A549 (cell line): ENCODE measurements around the gene ST6GALNAC2. TPM values are rescaled to one million over a fixed set of nuclear protein-coding genes. Genes with fewer than 3 reads are reported as not detected.

Experiments
- ATAC-seq, 2 experiments: fragments of 200-7000 bp in 1 of 2; fragments of >200 bp in 1 of 2; cut with Nextera tagmentation in 1 of 2; cut with Tn5 transposase in 1 of 2; 3 replicates each; pipeline versions ENCODE4 v1.8.0 to v1.9.1; 2018 to 2020; ENCODE audit warnings: mild to moderate bottlenecking in 1 of 2, moderate library complexity in 1 of 2
- CTCF ChIA-PET: fragments of 300-600 bp; sonication (Branson Sonifier 250); formaldehyde crosslinking; extraction: SDS; loops from one replicate; lab custom pipeline; 2021; ENCODE audit warnings: antibody characterized with exemption, inconsistent platforms; lab: Yijun Ruan, JAX
- POLR2A ChIA-PET: fragments of 350-600 bp; formaldehyde crosslinking; extraction: SDS; loops from one replicate; lab custom pipeline; 2021; ENCODE audit warnings: antibody characterized with exemption, inconsistent platforms; lab: Yijun Ruan, JAX
- DNase-seq, 2 experiments: peaks; one replicate each; pipeline versions ENCODE4 v3.0.0 to v3.0.0-alpha.2; 2011 to 2016; ENCODE audit warnings: low read depth in 1 of 2, low spot score in 1 of 2
- FAIRE-seq: peaks from 2 replicates; lab custom pipeline; 2011; peaks lifted over from hg19 to GRCh38; lab: Jason Lieb, UNC
- H3K27ac ChIP-seq, 2 experiments: fragments of >200 bp; sonication (Bioruptor Twin); formaldehyde crosslinking; 3 replicates each; pipeline ENCODE4 v1.5.1; 2016 to 2017
- H3K4me1 ChIP-seq: fragments of >200 bp; sonication (Bioruptor Twin); formaldehyde crosslinking; 3 replicates; pipeline ENCODE4 v1.6.1; 2016
- H3K4me2 ChIP-seq: fragments of >200 bp; sonication (Bioruptor Twin); formaldehyde crosslinking; 3 replicates; pipeline ENCODE4 v1.6.1; 2016
- H3K4me3 ChIP-seq: fragments of >200 bp; sonication (Bioruptor Twin); formaldehyde crosslinking; 3 replicates; pipeline ENCODE4 v1.5.1; 2016
- H3K9me3 ChIP-seq: fragments of >200 bp; sonication (Bioruptor Twin); formaldehyde crosslinking; 3 replicates; pipeline ENCODE4 v1.6.1; 2016
- ATOH8 ChIP-seq: fragments of 250-450 bp; sonication (Bioruptor Pico); IDR thresholded peaks from 2 replicates; pipeline ENCODE4 v1.5.0; 2020; ENCODE audit warnings: low read depth, mild to moderate bottlenecking, moderate library complexity
- BCL3 ChIP-seq: fragments of >200 bp; sonication (Bioruptor Twin); formaldehyde crosslinking; IDR thresholded peaks from 3 replicates; pipeline ENCODE4 v1.6.1; 2016
- CBX8 ChIP-seq: fragments of 200-600 bp; sonication (generic); IDR thresholded peaks from 2 replicates; pipeline ENCODE4 v1.6.1; 2016
- E2F6 ChIP-seq: IDR thresholded peaks from 2 replicates; pipeline ENCODE4 v1.6.1; 2012; ENCODE audit warnings: low read depth, borderline replicate concordance
- HOXB13 ChIP-seq: fragments of 250-450 bp; sonication (Bioruptor Pico); IDR thresholded peaks from 2 replicates; pipeline ENCODE4 v1.5.0; 2020; ENCODE audit warnings: low read depth, mild to moderate bottlenecking, moderate library complexity
- HOXB5 ChIP-seq: fragments of 250-450 bp; sonication (Bioruptor Pico); IDR thresholded peaks from 2 replicates; pipeline ENCODE4 v1.5.0; 2020; ENCODE audit warnings: mild to moderate bottlenecking, moderate library complexity
- JUNB ChIP-seq: fragments of >200 bp; sonication (Bioruptor Twin); formaldehyde crosslinking; IDR thresholded peaks from 2 replicates; pipeline ENCODE4 v1.6.1; 2016
- PHF8 ChIP-seq: fragments of 200-600 bp; sonication (generic); IDR thresholded peaks from 2 replicates; pipeline ENCODE4 v1.6.1; 2016; ENCODE audit warnings: low read depth, mild to moderate bottlenecking, antibody characterized with exemption, moderate library complexity, borderline replicate concordance
- POLR2AphosphoS2 ChIP-seq: conservative IDR thresholded peaks from 2 replicates; pipeline ENCODE4 v1.6.1; 2012; ENCODE audit warnings: low read length, improper control_type of control experiment, inconsistent platforms
- RCOR1 ChIP-seq: fragments of 150-350 bp; IDR thresholded peaks from 2 replicates; pipeline ENCODE4 v1.6.1; 2014; ENCODE audit warnings: antibody characterized with exemption, low read length, low read depth
- REST ChIP-seq: fragments of 200-600 bp; sonication (generic); IDR thresholded peaks from 2 replicates; pipeline ENCODE4 v1.6.1; 2016; ENCODE audit warnings: antibody characterized with exemption, mild to moderate bottlenecking, moderate library complexity
- SREBF2 ChIP-seq: fragments of 450-650 bp; IDR thresholded peaks from 2 replicates; pipeline ENCODE4 v1.6.1; 2014; ENCODE audit warnings: mild to moderate bottlenecking, moderate library complexity
- ZNF302 ChIP-seq: fragments of 250-450 bp; sonication (Bioruptor Pico); IDR thresholded peaks from 2 replicates; pipeline ENCODE4 v1.9.0; 2021; ENCODE audit warnings: inconsistent platforms, mild to moderate bottlenecking, moderate library complexity
- ZSCAN20 ChIP-seq: fragments of 250-450 bp; sonication (Bioruptor Pico); IDR thresholded peaks from 2 replicates; pipeline ENCODE4 v1.8.0; 2022; ENCODE audit warnings: mild to moderate bottlenecking, moderate library complexity
- WGBS: methylation state at CpG from one replicate; pipeline ENCODE4 v1.1.6; 2017; ENCODE audit errors: missing lambda C conversion rate; 5-methylcytosine and 5-hydroxymethylcytosine counted together
- polyA plus RNA-seq, 4 experiments: library from polyadenylated mRNA; depleted of rRNA in 3 of 4; stranded (reverse); fragments of >200 nt; fragmentation: RNase III in 1 of 4; extraction: RNeasy Plus Mini Kit Qiagen cat#74134 plus additional on column Dnase treatment in 1 of 4; gene quantifications; 2 replicates in 3 of 4; 3 replicates in 1 of 4; pipeline ENCODE4 v1.2.3, GENCODE V29; 2011 to 2017

Gene ST6GALNAC2
- polyA plus RNA-seq, 2 of the 4 experiments (the other 2 are of a cell fraction): 0.41 to 0.74 TPM

GRCh38 chr17:76537288-76537577 is 48.4 kb downstream of the ST6GALNAC2 start:
- CTCF ChIA-PET: interaction anchor here (0.5 to 17.7 kb wide), 9 partner anchors 8 to 156 kb away, joined by 3 to 362 read pairs (median 3); partner anchors contain the start of gene ST6GALNAC2
- no peaks in the 10 kb centered on the region for H3K9me3 ChIP-seq
- FAIRE-seq (no peak), DNase-seq (no peak), ATAC-seq (no peak)
- TF ChIP-seq JUNB: no peak
- TF ChIP-seq ZNF302 (CRISPR knock-in tag): no peak
- no peak for TF ChIP-seq HOXB5 (CRISPR knock-in tag)
- TF ChIP-seq SREBF2: no peak
- no peak for TF ChIP-seq CBX8
- no peak for TF ChIP-seq REST
- H3K4me1 ChIP-seq: peaks cover 13% of the 10 kb centered on the region
- peak overlapping the region; percentile 92 for H3K4me2 ChIP-seq
- 66% methylated on average over 19 of the region's 26 CpGs for WGBS
- H3K4me3 ChIP-seq: peak overlapping the region; percentile 44
- H3K27ac ChIP-seq: peak overlapping the region; percentile 44 to 68; a peak in 4 of 6 replicates
- POLR2A ChIA-PET: interaction anchor here (2.2 kb wide), 1 partner anchor 20 kb away, joined by 8 read pairs; no protein-coding TSS in a partner anchor

GRCh38 chr17:76536511-76537287 is 49.0 kb downstream of the ST6GALNAC2 start:
- no peak for DNase-seq
- H3K4me2 ChIP-seq: peak overlapping the region; percentile 92
- WGBS: 90% methylated on average over 25 of the region's 25 CpGs
- TF ChIP-seq RCOR1 (no peak), HOXB13 (no peak), BCL3 (no peak), E2F6 (no peak), ATOH8 (CRISPR knock-in tag) (no peak), ZSCAN20 (CRISPR knock-in tag) (no peak)
- ChIA-PET CTCF (interaction anchor here (0.5 to 17.7 kb wide), 15 partner anchors 8 to 182 kb away, joined by 3 to 362 read pairs (median 3); partner anchors contain the start of gene ST6GALNAC2), POLR2A (interaction anchor here (2.2 kb wide), 1 partner anchor 21 kb away, joined by 8 read pairs; no protein-coding TSS in a partner anchor)
- no peak for FAIRE-seq
- no peak for ATAC-seq
- peak overlapping the region; percentile 44; the same call in 1 of the 3 replicates for H3K4me3 ChIP-seq
- peaks cover 13% of the 10 kb centered on the region for H3K4me1 ChIP-seq
- H3K27ac ChIP-seq: peak overlapping the region in 1 of 2 experiments; percentile 68; a peak in 3 of 6 replicates
- H3K9me3 ChIP-seq: no peaks in the 10 kb centered on the region

- TF ChIP-seq POLR2AphosphoS2: no peak
- no peak for TF ChIP-seq PHF8
- Histone ChIP-seq H3K4me3 (no peak overlapping the region), H3K4me2 (no peak overlapping the region), H3K9me3 (no peaks in the 10 kb centered on the region), H3K27ac (no peak overlapping the region), H3K4me1 (peaks cover 8% of the 10 kb centered on the region)
- ChIA-PET CTCF (interaction anchor here (0.6 to 17.7 kb wide), 11 partner anchors 9 to 183 kb away, joined by 3 to 362 read pairs (median 5); partner anchors contain the start of gene ST6GALNAC2), POLR2A (interaction anchor here (2.2 kb wide), 1 partner anchor 22 kb away, joined by 8 read pairs; no protein-coding TSS in a partner anchor)
- no peak for DNase-seq
- WGBS: 86% methylated on average over 19 of the region's 19 CpGs
- FAIRE-seq: no peak
- no peak for ATAC-seq
These were observed 49.7 kb downstream of the ST6GALNAC2 start for GRCh38 chr17:76535788-76536510.
